CD14-positive monocyte (primary cell): ENCODE data around the gene INPP4B. TPM values are rescaled to one million over a fixed set of nuclear protein-coding genes. Genes with fewer than 3 reads are reported as not detected.

Experiments
- DNase-seq, 3 donors: peaks; one replicate each; pipeline ENCODE4 v3.0.0-alpha.2; 2011 to 2022
- H2AFZ ChIP-seq: 2 replicates; pipeline ENCODE4 v1.6.0; 2012; ENCODE audit warnings: mild to moderate bottlenecking, low read depth, low read length, inconsistent platforms; ENCODE audit not compliant: insufficient read depth, poor library complexity, severe bottlenecking
- H3K27ac ChIP-seq, 2 donors: 1 replicate in 1 of 2; 2 replicates in 1 of 2; pipeline ENCODE4 v1.5.1; 2012 to 2013; ENCODE audit warnings: low read length in 2 of 2, control low read depth in 1 of 2, inconsistent platforms in 1 of 2, low read depth in 1 of 2, mild to moderate bottlenecking in 1 of 2
- H3K27me3 ChIP-seq, 2 donors: one replicate each; pipeline versions ENCODE4 v1.6.0 to v1.6.1; 2011 to 2013; ENCODE audit warnings: low read length in 2 of 2; ENCODE audit not compliant: control insufficient read depth in 2 of 2, insufficient read depth in 2 of 2
- H3K36me3 ChIP-seq, 2 donors: replicated peaks in 1 of 2; 1 replicate in 1 of 2; 2 replicates in 1 of 2; pipeline versions ENCODE4 v1.5.1 to v1.6.1; 2012 to 2013; ENCODE audit warnings: low read length in 2 of 2, control low read depth in 1 of 2, inconsistent platforms in 1 of 2, mild to moderate bottlenecking in 1 of 2; ENCODE audit not compliant: insufficient read depth in 2 of 2, control insufficient read depth in 1 of 2
- H3K4me1 ChIP-seq, 2 donors: 1 replicate in 1 of 2; 2 replicates in 1 of 2; pipeline versions ENCODE4 v1.5.1 to v1.6.1; 2012 to 2013; ENCODE audit warnings: low read length in 2 of 2, control low read depth in 1 of 2, inconsistent platforms in 1 of 2, mild to moderate bottlenecking in 1 of 2, moderate library complexity in 1 of 2; ENCODE audit not compliant: insufficient read depth in 2 of 2, control insufficient read depth in 1 of 2
- H3K4me2 ChIP-seq: replicated peaks from 2 replicates; pipeline ENCODE3; 2012; ENCODE audit warnings: low read length, moderate library complexity, mild to moderate bottlenecking; ENCODE audit not compliant: poor library complexity, severe bottlenecking; ENCODE audit errors: extremely low read depth
- H3K4me3 ChIP-seq, 3 experiments: fragments of 200-600 bp in 1 of 3; sonication (generic) in 1 of 3; replicated peaks in 1 of 3; 1 replicate in 2 of 3; 2 replicates in 1 of 3; pipeline ENCODE4 v1.5.1; 2011 to 2013; ENCODE audit warnings: low read length in 3 of 3, mild to moderate bottlenecking in 3 of 3, control low read depth in 2 of 3, low read depth in 2 of 3, inconsistent platforms in 1 of 3, moderate library complexity in 1 of 3
- H3K79me2 ChIP-seq: 2 replicates; pipeline ENCODE4 v1.6.0; 2012; ENCODE audit warnings: mild to moderate bottlenecking, control low read depth, inconsistent platforms, low read length, moderate library complexity; ENCODE audit not compliant: insufficient read depth
- H3K9ac ChIP-seq: 2 replicates; pipeline ENCODE4 v1.6.0; 2017; ENCODE audit warnings: low read length, mild to moderate bottlenecking; ENCODE audit not compliant: insufficient read depth, poor library complexity, severe bottlenecking
- H3K9me3 ChIP-seq, 2 donors: replicated peaks in 1 of 2; 1 replicate in 1 of 2; 2 replicates in 1 of 2; pipeline versions ENCODE4 v1.5.1 to v1.6.1; 2012 to 2013; ENCODE audit warnings: low read length in 2 of 2, control low read depth in 1 of 2; ENCODE audit not compliant: control insufficient read depth in 1 of 2, insufficient read depth in 1 of 2
- H4K20me1 ChIP-seq: 2 replicates; pipeline ENCODE4 v1.6.0; 2012; ENCODE audit warnings: mild to moderate bottlenecking, low read length, control low read depth, moderate library complexity; ENCODE audit not compliant: insufficient read depth
- H3K27ac Mint-ChIP-seq, 7 donors: one replicate each; pipeline ENCODE4 v1.8.0; 2020; ENCODE audit warnings: mild to moderate bottlenecking in 7 of 7, mixed read lengths in 7 of 7, moderate library complexity in 6 of 7, inconsistent platforms in 2 of 7
- H3K27me3 Mint-ChIP-seq, 3 donors: one replicate each; pipeline ENCODE4 v1.8.0; 2021 to 2022; ENCODE audit warnings: low read depth in 3 of 3, mild to moderate bottlenecking in 3 of 3, mixed read lengths in 3 of 3, moderate library complexity in 3 of 3, inconsistent platforms in 1 of 3
- H3K36me3 Mint-ChIP-seq, 2 donors: one replicate each; pipeline ENCODE4 v1.8.0; 2020; ENCODE audit warnings: mixed read lengths in 2 of 2, inconsistent platforms in 1 of 2, mild to moderate bottlenecking in 1 of 2
- H3K4me1 Mint-ChIP-seq: one replicate; pipeline ENCODE4 v1.8.0; 2020; ENCODE audit warnings: mild to moderate bottlenecking, mixed read lengths
- H3K4me3 Mint-ChIP-seq, 2 donors: one replicate each; pipeline ENCODE4 v1.8.0; 2020; ENCODE audit warnings: mild to moderate bottlenecking in 2 of 2, mixed read lengths in 2 of 2, moderate library complexity in 1 of 2
- H3K9me3 Mint-ChIP-seq, 7 donors: one replicate each; pipeline ENCODE4 v1.8.0; 2020 to 2022; ENCODE audit warnings: mixed read lengths in 7 of 7, mild to moderate bottlenecking in 6 of 7, moderate library complexity in 6 of 7, inconsistent platforms in 2 of 7
- WGBS: methylation state at CpG from one replicate; pipeline ENCODE4 v1.1.5; 2013; ENCODE audit warnings: missing lambda C conversion rate; ENCODE audit not compliant: insufficient coverage; 5-methylcytosine and 5-hydroxymethylcytosine counted together
- intact Hi-C, 2 donors: fragments of 100-400 bp; cut with micrococcal nuclease; formaldehyde crosslinking; loops; one replicate each; pipeline versions ENCODE4 v1.15.0 to v1.15.1; 2023
- polyA plus RNA-seq, 3 donors: library from polyadenylated mRNA; depleted of rRNA in 1 of 3; unstranded in 2 of 3; stranded (reverse) in 1 of 3; fragments of 300-500 nt in 2 of 3; fragments of >200 nt in 1 of 3; fragmentation: Illumina TruSeq in 2 of 3; gene quantifications; 1 replicate in 2 of 3; 2 replicates in 1 of 3; pipeline ENCODE4 v1.2.3, GENCODE V29; 2012 to 2021
- TF ChIP-seq, protein P1 (sequence below): fragments of 200-600 bp; IDR thresholded peaks from one replicate; pipeline ENCODE4 v1.8.0; 2022; ENCODE audit warnings: antibody characterized with exemption, mild to moderate bottlenecking

Gene INPP4B
- polyA plus RNA-seq, 3 donors, result 0.13 to 0.38 (median 0.22) TPM

DNA sequence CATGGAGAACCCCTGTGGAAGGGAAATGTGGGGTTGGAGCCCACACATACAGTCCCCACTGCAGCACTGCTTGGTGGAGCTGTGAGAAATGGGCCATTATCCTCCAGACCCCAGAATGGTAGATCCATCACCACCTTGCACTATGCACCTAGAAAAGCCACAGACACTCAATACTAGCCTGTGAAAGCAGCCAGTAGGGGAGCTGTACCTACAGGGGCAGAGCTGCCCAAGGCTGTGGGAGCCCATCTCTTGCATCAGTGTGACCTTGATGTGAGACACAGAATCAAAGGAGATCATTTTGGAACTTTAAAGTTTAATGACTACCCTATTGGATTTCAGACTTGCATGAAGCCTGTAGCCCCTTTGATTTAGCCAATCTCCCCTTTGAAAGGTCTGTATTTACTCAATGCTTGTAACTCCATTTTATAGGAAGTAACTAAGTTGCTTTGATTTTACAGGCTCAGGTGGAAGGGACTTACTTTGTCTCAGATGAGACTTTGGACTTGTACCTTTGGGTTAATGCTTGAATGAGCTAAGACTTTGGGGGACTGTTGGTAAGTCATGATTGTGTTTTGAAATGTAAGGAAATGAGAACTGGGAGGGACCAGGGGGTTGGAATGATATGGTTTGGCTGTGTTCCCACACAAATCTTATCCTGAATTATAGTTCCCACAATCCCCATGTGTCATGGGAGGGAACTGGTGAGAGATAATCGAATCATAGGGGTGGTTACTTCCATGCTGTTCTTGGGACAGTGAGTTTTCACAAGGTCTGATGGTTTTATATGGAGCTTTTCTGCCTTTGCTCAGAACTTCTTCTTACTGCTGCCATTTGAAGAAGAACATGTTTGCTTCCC lies 352.6 kb downstream of the INPP4B start:
- H3K4me3 Mint-ChIP-seq, result no peak overlapping the region
- H3K27ac Mint-ChIP-seq, result no peak overlapping the region
- TF ChIP-seq, protein P1, sequence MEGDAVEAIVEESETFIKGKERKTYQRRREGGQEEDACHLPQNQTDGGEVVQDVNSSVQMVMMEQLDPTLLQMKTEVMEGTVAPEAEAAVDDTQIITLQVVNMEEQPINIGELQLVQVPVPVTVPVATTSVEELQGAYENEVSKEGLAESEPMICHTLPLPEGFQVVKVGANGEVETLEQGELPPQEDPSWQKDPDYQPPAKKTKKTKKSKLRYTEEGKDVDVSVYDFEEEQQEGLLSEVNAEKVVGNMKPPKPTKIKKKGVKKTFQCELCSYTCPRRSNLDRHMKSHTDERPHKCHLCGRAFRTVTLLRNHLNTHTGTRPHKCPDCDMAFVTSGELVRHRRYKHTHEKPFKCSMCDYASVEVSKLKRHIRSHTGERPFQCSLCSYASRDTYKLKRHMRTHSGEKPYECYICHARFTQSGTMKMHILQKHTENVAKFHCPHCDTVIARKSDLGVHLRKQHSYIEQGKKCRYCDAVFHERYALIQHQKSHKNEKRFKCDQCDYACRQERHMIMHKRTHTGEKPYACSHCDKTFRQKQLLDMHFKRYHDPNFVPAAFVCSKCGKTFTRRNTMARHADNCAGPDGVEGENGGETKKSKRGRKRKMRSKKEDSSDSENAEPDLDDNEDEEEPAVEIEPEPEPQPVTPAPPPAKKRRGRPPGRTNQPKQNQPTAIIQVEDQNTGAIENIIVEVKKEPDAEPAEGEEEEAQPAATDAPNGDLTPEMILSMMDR, result no peak

DNA sequence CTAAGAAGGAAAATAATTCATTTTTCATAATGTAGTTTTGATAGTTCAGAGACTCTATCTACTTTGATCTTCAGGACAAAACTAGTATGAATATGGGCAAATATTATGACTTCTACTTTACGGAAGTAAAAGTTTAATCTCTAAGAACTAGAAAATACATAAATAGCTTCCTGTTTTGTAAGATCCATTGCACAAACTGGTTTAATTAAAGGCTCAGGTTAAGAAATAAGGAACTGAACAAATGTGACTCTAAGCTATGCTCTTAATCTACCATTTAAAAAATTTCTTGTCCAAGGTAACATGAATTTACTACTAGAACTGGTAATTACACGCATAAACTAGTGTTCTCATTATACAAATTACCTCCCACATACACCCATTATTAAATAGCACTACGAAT lies 360.6 kb downstream of the INPP4B start:
- H3K27ac Mint-ChIP-seq, result peak overlapping the region in 6 of 7 donors; percentile 8 to 79 (median 60)
- peaks cover 3 to 15% (median 5%) of the 10 kb centered on the region in 7 donors for H3K9me3 Mint-ChIP-seq
- TF ChIP-seq, protein P1, result no peak
- peaks cover 14% of the 10 kb centered on the region for H3K4me1 Mint-ChIP-seq
- peak overlapping the region; percentile 17 to 82 for H3K4me3 Mint-ChIP-seq
- no peak overlapping the region for H3K9ac ChIP-seq
- H3K27me3 Mint-ChIP-seq, result no peaks in the 10 kb centered on the region
- peak overlapping the region in 1 of 3 experiments; percentile 51 for H3K4me3 ChIP-seq
- H3K27ac ChIP-seq, result peak overlapping the region in 1 of 2 donors; percentile 23
- intact Hi-C loops, result no loop called here
- H3K9me3 ChIP-seq, result peaks cover 3 to 6% of the 10 kb centered on the region in 2 donors
- peak overlapping the region; percentile 50 for H3K4me2 ChIP-seq
- H2AFZ ChIP-seq, result no peak overlapping the region
- H3K79me2 ChIP-seq, result no peaks in the 10 kb centered on the region
- H3K36me3 ChIP-seq, result no peaks in the 10 kb centered on the region
- H3K27me3 ChIP-seq, result no peaks in the 10 kb centered on the region
- H4K20me1 ChIP-seq, result no peaks in the 10 kb centered on the region
- 60% methylated on average over 1 of the region's 3 CpGs for WGBS
- H3K4me1 ChIP-seq, result peaks cover 9 to 19% of the 10 kb centered on the region in 2 donors
- peak in 2 of 3 donors; percentile 37 to 45 for DNase-seq
- peaks cover 0 to 2% of the 10 kb centered on the region in 2 donors for H3K36me3 Mint-ChIP-seq

More for the DNA sequence above, 352.6 kb downstream of the INPP4B start:
- no peaks in the 10 kb centered on the region for H3K36me3 ChIP-seq
- Mint-ChIP-seq H3K36me3 (peaks cover 0 to 7% of the 10 kb centered on the region in 2 donors), H3K4me1 (no peaks in the 10 kb centered on the region), H3K27me3 (no peaks in the 10 kb centered on the region), H3K9me3 (peaks cover 11 to 29% (median 14%) of the 10 kb centered on the region in 7 donors)
- H3K4me1 ChIP-seq, result no peaks in the 10 kb centered on the region
- H3K27ac ChIP-seq, result no peak overlapping the region
- no CpG with 5 or more reads among the region's 1 CpG for WGBS
- H2AFZ ChIP-seq, result no peak overlapping the region
- no peak overlapping the region for H3K9ac ChIP-seq
- intact Hi-C loops, result no loop called here
- H3K27me3 ChIP-seq, result no peaks in the 10 kb centered on the region
- H4K20me1 ChIP-seq, result no peaks in the 10 kb centered on the region
- peaks cover 11 to 22% of the 10 kb centered on the region in 2 donors for H3K9me3 ChIP-seq
- H3K4me3 ChIP-seq, result no peak overlapping the region
- H3K79me2 ChIP-seq, result no peaks in the 10 kb centered on the region
- no peak for DNase-seq
- no peak overlapping the region for H3K4me2 ChIP-seq
